GM21390 (cell line): ENCODE data around the gene CPLANE2.
"Not testable (repeated sequence)": the region's sequence is repeated elsewhere in the genome, so short reads cannot be mapped to it uniquely, and the experiment has no call there.

Source experiments
- ATAC-seq: cut with Tn5 transposase; IDR thresholded peaks from one replicate; pipeline ENCODE4 v1.9.1; 2021; ENCODE audit not compliant: unreplicated experiment

CPLANE2 gene

GRCh38 chr1:16249596-16250241, 12.7 kb upstream of the CPLANE2 start:
- no peak for ATAC-seq

- ATAC-seq: peak; percentile 69
Observed at GRCh38 chr1:16248603-16249516, 11.9 kb upstream of the CPLANE2 start.

- no peak for ATAC-seq
Observed at GRCh38 chr1:16248007-16248436, 11.0 kb upstream of the CPLANE2 start.

- ATAC-seq: no peak
Observed at GRCh38 chr1:16247441-16247840, 10.5 kb upstream of the CPLANE2 start.

- no peak for ATAC-seq
Observed at GRCh38 chr1:16246961-16247360, 10.0 kb upstream of the CPLANE2 start.

GRCh38 chr1:16246239-16246638, 9.3 kb upstream of the CPLANE2 start:
- not testable (repeated sequence) for ATAC-seq

GRCh38 chr1:16245476-16246196, 8.7 kb upstream of the CPLANE2 start:
- no peak for ATAC-seq

- no peak for ATAC-seq
Observed at GRCh38 chr1:16244650-16245285, 7.8 kb upstream of the CPLANE2 start.

- no peak for ATAC-seq
Observed at GRCh38 chr1:16243936-16244649, 7.1 kb upstream of the CPLANE2 start.

GRCh38 chr1:16243215-16243610, 6.2 kb upstream of the CPLANE2 start:
- ATAC-seq: no peak

- ATAC-seq: no peak
Observed at GRCh38 chr1:16242556-16243214, 5.7 kb upstream of the CPLANE2 start.

- no peak for ATAC-seq
Observed at GRCh38 chr1:16241221-16241708, 4.3 kb upstream of the CPLANE2 start.

GRCh38 chr1:16239972-16240491, 3.0 kb upstream of the CPLANE2 start:
- no peak for ATAC-seq

GRCh38 chr1:16237343-16237830, 404 bp upstream of the CPLANE2 start:
- peak; percentile 2 for ATAC-seq

- peak; percentile 45 for ATAC-seq
Observed at GRCh38 chr1:16235944-16236510, 956 bp downstream of the CPLANE2 start.

- ATAC-seq: no peak
Observed at GRCh38 chr1:16235347-16235746, 1.6 kb downstream of the CPLANE2 start.

GRCh38 chr1:16233431-16233830, 3.6 kb downstream of the CPLANE2 start:
- no peak for ATAC-seq

GRCh38 chr1:16232316-16232710, 4.7 kb downstream of the CPLANE2 start:
- no peak for ATAC-seq
